WTC11 (cell line): Measurements from ENCODE around the gene FNDC3B. TPM values are rescaled to one million over a fixed set of nuclear protein-coding genes. Genes with fewer than 3 reads are reported as not detected.

ENCODE experiments used
- ATAC-seq: fragments of 200-7000 bp; cut with Tn5 transposase; 2 replicates; pipeline ENCODE4 v1.10.0; 2021; ENCODE audit warnings: mild to moderate bottlenecking, moderate library complexity
- CTCF ChIA-PET: fragments of 300-600 bp; sonication (Branson Sonifier 250); formaldehyde crosslinking; loops from one replicate; lab custom pipeline; 2021; ENCODE audit warnings: antibody characterized with exemption; lab: Charles Lee
- POLR2A ChIA-PET: fragments of 350-600 bp; sonication (Branson Sonifier 250); formaldehyde crosslinking; loops from one replicate; lab custom pipeline; 2021; ENCODE audit warnings: antibody characterized with exemption; lab: Charles Lee
- DNase-seq: peaks from one replicate; pipeline ENCODE4 v3.0.0; 2021; ENCODE audit warnings: low spot score
- H3K27ac Mint-ChIP-seq: 2 replicates; pipeline ENCODE4 v1.8.0; 2021; ENCODE audit warnings: mixed read lengths
- H3K27me3 Mint-ChIP-seq: 2 replicates; pipeline ENCODE4 v1.8.0; 2021; ENCODE audit warnings: low read depth, mild to moderate bottlenecking, moderate library complexity, mixed read lengths
- H3K36me3 Mint-ChIP-seq: 2 replicates; pipeline ENCODE4 v1.8.0; 2021; ENCODE audit warnings: mixed read lengths
- H3K4me1 Mint-ChIP-seq: 2 replicates; pipeline ENCODE4 v1.8.0; 2022; ENCODE audit warnings: mixed read lengths
- H3K4me3 Mint-ChIP-seq: 2 replicates; pipeline ENCODE4 v1.8.0; 2021; ENCODE audit warnings: mild to moderate bottlenecking, moderate library complexity, mixed read lengths
- H3K9me3 Mint-ChIP-seq: 2 replicates; pipeline ENCODE4 v1.8.0; 2021; ENCODE audit warnings: mixed read lengths
- ATF2 ChIP-seq: sonication (generic); formaldehyde crosslinking; IDR thresholded peaks from 2 replicates; pipeline ENCODE4 v1.8.1; 2022; ENCODE audit warnings: low read depth, missing genetic modification reagents, borderline replicate concordance
- ATF6 ChIP-seq: sonication (generic); formaldehyde crosslinking; IDR thresholded peaks from 2 replicates; pipeline ENCODE4 v1.8.1; 2023; ENCODE audit warnings: mild to moderate bottlenecking, missing genetic modification reagents
- CBFB ChIP-seq: sonication (generic); formaldehyde crosslinking; IDR thresholded peaks from 2 replicates; pipeline ENCODE4 v1.8.1; 2022; ENCODE audit warnings: mild to moderate bottlenecking, low read depth, missing genetic modification reagents
- CREB1 ChIP-seq: sonication (generic); formaldehyde crosslinking; IDR thresholded peaks from 2 replicates; pipeline ENCODE4 v1.8.0; 2023; ENCODE audit warnings: mild to moderate bottlenecking, missing genetic modification reagents
- CREM ChIP-seq: sonication (generic); formaldehyde crosslinking; IDR thresholded peaks from 2 replicates; pipeline ENCODE4 v1.8.1; 2022; ENCODE audit warnings: mild to moderate bottlenecking, missing genetic modification reagents, moderate library complexity
- E2F1 ChIP-seq: sonication (generic); formaldehyde crosslinking; IDR thresholded peaks from 2 replicates; pipeline ENCODE4 v1.8.0; 2022; ENCODE audit warnings: mild to moderate bottlenecking, missing genetic modification reagents
- HMGA2 ChIP-seq: fragments of 250-450 bp; sonication (Bioruptor Pico); IDR thresholded peaks from 2 replicates; pipeline ENCODE4 v1.4.0; 2021; ENCODE audit warnings: mild to moderate bottlenecking, moderate library complexity
- JAZF1 ChIP-seq: fragments of 250-450 bp; sonication (Bioruptor Pico); IDR thresholded peaks from 2 replicates; pipeline ENCODE4 v1.9.0; 2021; ENCODE audit warnings: moderate library complexity, mild to moderate bottlenecking, inconsistent platforms
- NFATC4 ChIP-seq: fragments of 250-450 bp; sonication (Bioruptor Pico); IDR thresholded peaks from 2 replicates; pipeline ENCODE4 v1.9.0; 2021; ENCODE audit warnings: mild to moderate bottlenecking
- NR3C1 ChIP-seq: sonication (generic); formaldehyde crosslinking; conservative IDR thresholded peaks from 2 replicates; pipeline ENCODE4 v1.8.1; 2023; ENCODE audit warnings: low read depth, mild to moderate bottlenecking, missing genetic modification reagents
- PRDM15 ChIP-seq: sonication (generic); formaldehyde crosslinking; IDR thresholded peaks from 2 replicates; pipeline ENCODE4 v1.8.0; 2022; ENCODE audit warnings: missing genetic modification reagents
- SMAD3 ChIP-seq: sonication (generic); formaldehyde crosslinking; IDR thresholded peaks from 2 replicates; pipeline ENCODE4 v1.8.0; 2022; ENCODE audit warnings: missing genetic modification reagents, mild to moderate bottlenecking, borderline replicate concordance
- SMAD4 ChIP-seq: sonication (generic); formaldehyde crosslinking; IDR thresholded peaks from 2 replicates; pipeline ENCODE4 v1.8.0; 2022; ENCODE audit warnings: mild to moderate bottlenecking, missing genetic modification reagents
- SP1 ChIP-seq: sonication (generic); formaldehyde crosslinking; conservative IDR thresholded peaks from 2 replicates; pipeline ENCODE4 v1.8.1; 2022; ENCODE audit warnings: missing genetic modification reagents
- STAT6 ChIP-seq: sonication (generic); formaldehyde crosslinking; conservative IDR thresholded peaks from 2 replicates; pipeline ENCODE4 v1.8.1; 2023; ENCODE audit warnings: mild to moderate bottlenecking, low read depth, missing genetic modification reagents, moderate library complexity
- TCF7 ChIP-seq: sonication (generic); formaldehyde crosslinking; IDR thresholded peaks from 2 replicates; pipeline ENCODE4 v1.8.0; 2022; ENCODE audit warnings: mild to moderate bottlenecking, low read depth, missing genetic modification reagents, moderate library complexity
- ZBTB21 ChIP-seq: sonication (generic); formaldehyde crosslinking; IDR thresholded peaks from 2 replicates; pipeline ENCODE4 v1.8.1; 2023; ENCODE audit warnings: mild to moderate bottlenecking, missing genetic modification reagents, borderline replicate concordance
- ZNF219 ChIP-seq: sonication (generic); formaldehyde crosslinking; IDR thresholded peaks from 2 replicates; pipeline ENCODE4 v1.8.0; 2023; ENCODE audit warnings: missing genetic modification reagents, mild to moderate bottlenecking, borderline replicate concordance
- ZNF232 ChIP-seq: sonication (generic); formaldehyde crosslinking; IDR thresholded peaks from 2 replicates; pipeline ENCODE4 v1.8.0; 2022; ENCODE audit warnings: mild to moderate bottlenecking, missing genetic modification reagents
- ZNF423 ChIP-seq: fragments of 250-450 bp; sonication (Bioruptor Pico); IDR thresholded peaks from 2 replicates; pipeline ENCODE4 v2.1.2; 2022; ENCODE audit warnings: mild to moderate bottlenecking, moderate library complexity
- total RNA-seq: library from RNA; stranded (reverse); gene quantifications from 3 replicates; pipeline ENCODE4 v1.2.3, GENCODE V29; 2021

The FNDC3B gene
- total RNA-seq, 1 experiment from 2014 or later = 42.8 TPM

- POLR2A ChIA-PET = no interaction called here
These were observed 9.2 kb downstream of the FNDC3B start for GRCh38 chr3:172048599-172048998.

GRCh38 chr3:172051310-172051956 is 12.1 kb downstream of the FNDC3B start:
- Mint-ChIP-seq H3K27me3 (no peaks in the 10 kb centered on the region), H3K9me3 (no peaks in the 10 kb centered on the region), H3K36me3 (peaks cover 24% of the 10 kb centered on the region), H3K27ac (no peak overlapping the region), H3K4me1 (peaks cover 45% of the 10 kb centered on the region), H3K4me3 (no peak overlapping the region)
- ATAC-seq (no peak), DNase-seq (no peak)
- TF ChIP-seq ZNF232 = no peak
- no peak for TF ChIP-seq NR3C1
- TF ChIP-seq CREM (CRISPR knock-in tag) = no peak
- TF ChIP-seq HMGA2 (CRISPR knock-in tag) = no peak
- no peak for TF ChIP-seq NFATC4 (CRISPR knock-in tag)
- no peak for TF ChIP-seq ZBTB21 (CRISPR knock-in tag)
- no peak for TF ChIP-seq E2F1 (CRISPR knock-in tag)
- no peak for TF ChIP-seq SP1
- ChIA-PET POLR2A (no interaction called here), CTCF (interaction anchor here (1.0 kb wide), 1 partner anchor 118 kb away, joined by 3 read pairs; no protein-coding TSS in a partner anchor)

More at GRCh38 chr3:172048599-172048998, 9.2 kb downstream of the FNDC3B start:
- no peak for ATAC-seq
- CTCF ChIA-PET = no interaction called here
- DNase-seq = no peak
- no peak for TF ChIP-seq CREB1 (CRISPR knock-in tag)
- no peak for TF ChIP-seq ATF6
- TF ChIP-seq CREM (CRISPR knock-in tag) = no peak
- no peak for TF ChIP-seq JAZF1 (CRISPR knock-in tag)
- no peak for TF ChIP-seq PRDM15 (CRISPR knock-in tag)
- TF ChIP-seq TCF7 (CRISPR knock-in tag) = no peak
- no peak overlapping the region for H3K4me3 Mint-ChIP-seq
- no peaks in the 10 kb centered on the region for H3K9me3 Mint-ChIP-seq
- no peak overlapping the region for H3K27ac Mint-ChIP-seq
- H3K36me3 Mint-ChIP-seq = peaks cover 24% of the 10 kb centered on the region
- peaks cover 49% of the 10 kb centered on the region for H3K4me1 Mint-ChIP-seq
- no peaks in the 10 kb centered on the region for H3K27me3 Mint-ChIP-seq

GRCh38 chr3:172051957-172052354 is 12.6 kb downstream of the FNDC3B start:
- H3K4me1 Mint-ChIP-seq = peaks cover 45% of the 10 kb centered on the region
- H3K27me3 Mint-ChIP-seq = no peaks in the 10 kb centered on the region
- H3K4me3 Mint-ChIP-seq = no peak overlapping the region
- POLR2A ChIA-PET = no interaction called here
- CTCF ChIA-PET = interaction anchor here (1.0 kb wide), 1 partner anchor 117 kb away, joined by 3 read pairs; no protein-coding TSS in a partner anchor
- H3K9me3 Mint-ChIP-seq = no peaks in the 10 kb centered on the region
- peaks cover 24% of the 10 kb centered on the region for H3K36me3 Mint-ChIP-seq
- DNase-seq = no peak
- ATAC-seq = no peak
- no peak overlapping the region for H3K27ac Mint-ChIP-seq
- TF ChIP-seq ATF2 (CRISPR knock-in tag) (no peak), CBFB (no peak), ZNF219 (CRISPR knock-in tag) (no peak), SMAD3 (no peak), CREB1 (CRISPR knock-in tag) (no peak), NFATC4 (CRISPR knock-in tag) (no peak), NR3C1 (no peak), STAT6 (CRISPR knock-in tag) (no peak), ZNF423 (CRISPR knock-in tag) (no peak), SMAD4 (no peak)
